IMR-90 (cell line): ENCODE measurements around the gene LAMA3. TPM values are rescaled to one million over a fixed set of nuclear protein-coding genes. Genes with fewer than 3 reads are reported as not detected.

ENCODE experiments used
- ATAC-seq: fragments of 200-7000 bp; cut with Tn5 transposase; 2 replicates; pipeline ENCODE4 v1.9.1; 2020; ENCODE audit warnings: low read depth, mild to moderate bottlenecking, moderate library complexity
- BruUV-seq: library from RNA; stranded (reverse); fragments of 400-500 nt; replicated peaks from 2 replicates; lab custom pipeline; 2021; lab: Mats Ljungman, UMichigan
- CTCF ChIA-PET: fragments of 300-600 bp; formaldehyde crosslinking; extraction: SDS; loops from one replicate; lab custom pipeline; 2021; ENCODE audit warnings: antibody characterized with exemption; lab: Yijun Ruan, JAX
- POLR2A ChIA-PET: fragments of 300-600 bp; sonication (Branson Sonifier 250); formaldehyde crosslinking; loops from one replicate; lab custom pipeline; 2022; ENCODE audit warnings: antibody characterized with exemption; ENCODE audit not compliant: unreplicated experiment; lab: Charles Lee
- DNase-seq: peaks from one replicate; pipeline ENCODE4 v3.0.0; 2013
- H2AFZ ChIP-seq: replicated peaks from 2 replicates; pipeline ENCODE3; 2013; ENCODE audit warnings: low read length, mild to moderate bottlenecking; ENCODE audit not compliant: poor library complexity
- H2AK5ac ChIP-seq: 2 replicates; pipeline ENCODE4 v1.6.1; 2013; ENCODE audit warnings: low read depth, low read length, inconsistent platforms
- H2AK9ac ChIP-seq: replicated peaks from 2 replicates; pipeline ENCODE3; 2013; ENCODE audit warnings: mild to moderate bottlenecking, low read depth, low read length, moderate library complexity; ENCODE audit not compliant: poor library complexity
- H2BK120ac ChIP-seq: 2 replicates; pipeline ENCODE4 v1.6.1; 2013; ENCODE audit warnings: low read depth, low read length, inconsistent platforms
- H2BK15ac ChIP-seq: 3 replicates; pipeline ENCODE4 v1.6.1; 2013; ENCODE audit warnings: low read depth, low read length, inconsistent platforms
- H2BK20ac ChIP-seq: 2 replicates; pipeline ENCODE4 v1.6.1; 2013; ENCODE audit warnings: low read depth, mild to moderate bottlenecking, inconsistent platforms, low read length, moderate library complexity
- H2BK5ac ChIP-seq: 2 replicates; pipeline ENCODE4 v1.6.1; 2013; ENCODE audit warnings: mild to moderate bottlenecking, low read depth, low read length, inconsistent platforms; ENCODE audit not compliant: poor library complexity, severe bottlenecking
- H3K14ac ChIP-seq: replicated peaks from 2 replicates; pipeline ENCODE4 v1.6.1; 2013; ENCODE audit warnings: low read depth, low read length, inconsistent platforms
- H3K18ac ChIP-seq: 2 replicates; pipeline ENCODE4 v1.6.1; 2013; ENCODE audit warnings: low read depth, low read length, control low read depth
- H3K23ac ChIP-seq: 2 replicates; pipeline ENCODE4 v1.6.1; 2013; ENCODE audit warnings: low read depth, low read length, inconsistent platforms
- H3K27ac ChIP-seq: 2 replicates; pipeline ENCODE4 v1.5.1; 2013; ENCODE audit warnings: mild to moderate bottlenecking, control low read depth, low read length; ENCODE audit not compliant: insufficient read depth
- H3K27me3 ChIP-seq: 2 replicates; pipeline ENCODE4 v1.6.1; 2013; ENCODE audit warnings: low read length; ENCODE audit not compliant: control insufficient read depth, insufficient read depth
- H3K36me3 ChIP-seq: 2 replicates; pipeline ENCODE4 v1.6.1; 2013; ENCODE audit warnings: low read length, mixed read lengths; ENCODE audit not compliant: control insufficient read depth, insufficient read depth
- H3K4ac ChIP-seq: 2 replicates; pipeline ENCODE4 v1.6.1; 2013; ENCODE audit warnings: low read depth, low read length, inconsistent platforms
- H3K4me1 ChIP-seq: 2 replicates; pipeline ENCODE4 v1.6.1; 2013; ENCODE audit warnings: low read length, mixed read lengths; ENCODE audit not compliant: control insufficient read depth, insufficient read depth
- H3K4me2 ChIP-seq: 2 replicates; pipeline ENCODE4 v1.6.1; 2013; ENCODE audit warnings: low read depth, mild to moderate bottlenecking, control low read depth, low read length, moderate library complexity
- H3K4me3 ChIP-seq: 2 replicates; pipeline ENCODE4 v1.5.1; 2013; ENCODE audit warnings: low read depth, mild to moderate bottlenecking, control low read depth, low read length, moderate library complexity; ENCODE audit not compliant: insufficient read depth
- H3K56ac ChIP-seq: 2 replicates; pipeline ENCODE4 v1.6.1; 2013; ENCODE audit warnings: low read length, inconsistent platforms; ENCODE audit not compliant: insufficient read depth; ENCODE audit errors: extremely low read depth
- H3K79me1 ChIP-seq, 2 experiments: 2 replicates each; pipeline ENCODE4 v1.6.1; 2013; ENCODE audit warnings: low read length in 2 of 2, inconsistent platforms in 1 of 2, low read depth in 1 of 2
- H3K9ac ChIP-seq: 2 replicates; pipeline ENCODE4 v1.6.1; 2013; ENCODE audit warnings: low read depth, low read length, control low read depth
- H3K9me1 ChIP-seq: 2 replicates; pipeline ENCODE4 v1.6.1; 2013; ENCODE audit warnings: low read length, inconsistent platforms; ENCODE audit not compliant: insufficient read depth
- H3K9me3 ChIP-seq: 2 replicates; pipeline ENCODE4 v1.6.1; 2013; ENCODE audit warnings: low read length; ENCODE audit not compliant: control insufficient read depth, insufficient read depth
- H4K20me1 ChIP-seq: 2 replicates; pipeline ENCODE4 v1.6.1; 2013; ENCODE audit warnings: low read length, inconsistent platforms; ENCODE audit not compliant: insufficient read depth
- H4K5ac ChIP-seq: 2 replicates; pipeline ENCODE4 v1.6.1; 2013; ENCODE audit warnings: mild to moderate bottlenecking, low read depth, low read length, control low read depth
- H4K8ac ChIP-seq, 2 experiments: 2 replicates each; pipeline ENCODE4 v1.6.1; 2013; ENCODE audit warnings: low read depth in 2 of 2, low read length in 2 of 2, control low read depth in 1 of 2, inconsistent platforms in 1 of 2
- H4K91ac ChIP-seq: 2 replicates; pipeline ENCODE4 v1.6.1; 2013; ENCODE audit warnings: low read depth, low read length, inconsistent platforms; ENCODE audit not compliant: insufficient read depth
- BHLHE40 ChIP-seq: fragments of 150-350 bp; IDR thresholded peaks from 2 replicates; pipeline ENCODE4 v1.6.1; 2016; ENCODE audit warnings: mild to moderate bottlenecking, low read depth, low read length
- CEBPB ChIP-seq: IDR thresholded peaks from 2 replicates; pipeline ENCODE4 v1.6.1; 2012; ENCODE audit warnings: low read depth, low read length, improper control_type of control experiment
- CHD1 ChIP-seq: IDR thresholded peaks from 2 replicates; pipeline ENCODE4 v1.6.1; 2012; ENCODE audit warnings: low read depth, low read length, improper control_type of control experiment
- MAFK ChIP-seq: IDR thresholded peaks from 2 replicates; pipeline ENCODE4 v1.6.1; 2012; ENCODE audit warnings: low read depth, low read length, improper control_type of control experiment
- MXI1 ChIP-seq: IDR thresholded peaks from 2 replicates; pipeline ENCODE4 v1.6.1; 2012; ENCODE audit warnings: low read depth, mild to moderate bottlenecking, low read length, moderate library complexity, borderline replicate concordance
- POLR2A ChIP-seq: IDR thresholded peaks from 2 replicates; pipeline ENCODE4 v1.6.1; 2012; ENCODE audit warnings: mild to moderate bottlenecking, low read depth, low read length
- RAD21 ChIP-seq: IDR thresholded peaks from 2 replicates; pipeline ENCODE4 v1.6.1; 2012; ENCODE audit warnings: low read length, improper control_type of control experiment
- RCOR1 ChIP-seq: IDR thresholded peaks from 2 replicates; pipeline ENCODE4 v1.6.1; 2012; ENCODE audit warnings: mild to moderate bottlenecking, low read length, improper control_type of control experiment; ENCODE audit not compliant: insufficient replicate concordance
- RFX5 ChIP-seq: IDR thresholded peaks from 2 replicates; pipeline ENCODE4 v1.8.0; 2012; ENCODE audit warnings: low read depth, mild to moderate bottlenecking, low read length, moderate library complexity
- WGBS, 2 experiments: methylation state at CpG; one replicate each; pipeline versions ENCODE4 v1.1.5 to v1.1.7; 2013; ENCODE audit warnings: missing lambda C conversion rate in 2 of 2; ENCODE audit not compliant: insufficient read length in 1 of 2; ENCODE audit errors: extremely low coverage in 2 of 2; 5-methylcytosine and 5-hydroxymethylcytosine counted together
- dilution Hi-C: fragments of 300-500 bp; cut with HindIII; formaldehyde crosslinking; loops from one replicate; pipeline ENCODE4 v1.14.3; 2018; ENCODE audit warnings: low sequenced_read_pairs; ENCODE audit not compliant: unreplicated experiment
- in situ Hi-C: fragments of 300-500 bp; cut with MboI; formaldehyde crosslinking; loops from 3 replicates; pipeline ENCODE4 v1.14.3; 2019; ENCODE audit warnings: low sequenced_read_pairs, inconsistent platforms, mixed read lengths
- intact Hi-C: fragments of 100-400 bp; cut with micrococcal nuclease; formaldehyde crosslinking; loops from 2 replicates; pipeline ENCODE4 v1.10.0; 2022
- polyA plus RNA-seq, 3 experiments: library from polyadenylated mRNA; depleted of rRNA; stranded (reverse); fragments of >200 nt; gene quantifications; 2 replicates each; pipeline ENCODE4 v1.2.3, GENCODE V29; 2012; ENCODE audit warnings: low replicate concordance in 1 of 3
- total RNA-seq: library from RNA; depleted of rRNA; stranded (reverse); fragments of >200 nt; gene quantifications from 2 replicates; pipeline ENCODE4 v1.2.3, GENCODE V29; 2012
- TF ChIP-seq, protein P1 (sequence below): fragments of 150-350 bp; IDR thresholded peaks from 2 replicates; pipeline ENCODE4 v1.6.1; 2017; ENCODE audit warnings: mild to moderate bottlenecking, antibody characterized with exemption, low read length, low read depth
- TF ChIP-seq, protein P2 (sequence below): fragments of 150-350 bp; IDR thresholded peaks from 2 replicates; pipeline ENCODE4 v1.6.1; 2016; ENCODE audit warnings: low read depth, mild to moderate bottlenecking, low read length, moderate library complexity, borderline replicate concordance
- TF ChIP-seq, protein P3 (sequence below): conservative IDR thresholded peaks from 2 replicates; pipeline ENCODE4 v1.5.1; 2012; ENCODE audit warnings: mild to moderate bottlenecking, low read depth, low read length, improper control_type of control experiment

LAMA3 gene
- total and polyA plus RNA-seq, 2 of the 4 experiments (the other 2 are of a cell fraction), result 0.18 to 0.19 TPM

DNA sequence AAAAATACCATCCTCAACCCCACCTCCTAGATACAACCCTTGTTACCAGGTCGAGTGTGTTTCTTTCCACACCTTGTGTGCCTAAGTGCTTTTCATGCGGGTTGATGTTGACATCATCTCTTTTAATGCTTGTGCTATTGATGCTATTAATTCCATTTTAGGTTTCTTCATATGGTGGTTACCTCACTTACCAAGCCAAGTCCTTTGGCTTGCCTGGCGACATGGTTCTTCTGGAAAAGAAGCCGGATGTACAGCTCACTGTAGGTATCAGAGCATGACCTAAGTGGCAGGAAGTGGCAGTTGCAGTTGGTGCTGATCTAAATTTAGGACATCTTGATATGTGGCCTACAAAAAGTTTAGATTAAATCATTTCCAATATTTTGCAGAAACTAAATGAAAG is 175.4 kb downstream of the LAMA3 start:
- no peak for TF ChIP-seq CEBPB
- TF ChIP-seq, protein P1, sequence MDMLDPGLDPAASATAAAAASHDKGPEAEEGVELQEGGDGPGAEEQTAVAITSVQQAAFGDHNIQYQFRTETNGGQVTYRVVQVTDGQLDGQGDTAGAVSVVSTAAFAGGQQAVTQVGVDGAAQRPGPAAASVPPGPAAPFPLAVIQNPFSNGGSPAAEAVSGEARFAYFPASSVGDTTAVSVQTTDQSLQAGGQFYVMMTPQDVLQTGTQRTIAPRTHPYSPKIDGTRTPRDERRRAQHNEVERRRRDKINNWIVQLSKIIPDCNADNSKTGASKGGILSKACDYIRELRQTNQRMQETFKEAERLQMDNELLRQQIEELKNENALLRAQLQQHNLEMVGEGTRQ, result no peak
- no peak for TF ChIP-seq MXI1
- TF ChIP-seq, protein P2, sequence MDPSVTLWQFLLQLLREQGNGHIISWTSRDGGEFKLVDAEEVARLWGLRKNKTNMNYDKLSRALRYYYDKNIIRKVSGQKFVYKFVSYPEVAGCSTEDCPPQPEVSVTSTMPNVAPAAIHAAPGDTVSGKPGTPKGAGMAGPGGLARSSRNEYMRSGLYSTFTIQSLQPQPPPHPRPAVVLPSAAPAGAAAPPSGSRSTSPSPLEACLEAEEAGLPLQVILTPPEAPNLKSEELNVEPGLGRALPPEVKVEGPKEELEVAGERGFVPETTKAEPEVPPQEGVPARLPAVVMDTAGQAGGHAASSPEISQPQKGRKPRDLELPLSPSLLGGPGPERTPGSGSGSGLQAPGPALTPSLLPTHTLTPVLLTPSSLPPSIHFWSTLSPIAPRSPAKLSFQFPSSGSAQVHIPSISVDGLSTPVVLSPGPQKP, result no peak
- TF ChIP-seq RFX5, result no peak
- TF ChIP-seq BHLHE40, result no peak
- no peak for TF ChIP-seq POLR2A
- no peak for TF ChIP-seq RAD21
- TF ChIP-seq MAFK, result no peak
- TF ChIP-seq, protein P3, sequence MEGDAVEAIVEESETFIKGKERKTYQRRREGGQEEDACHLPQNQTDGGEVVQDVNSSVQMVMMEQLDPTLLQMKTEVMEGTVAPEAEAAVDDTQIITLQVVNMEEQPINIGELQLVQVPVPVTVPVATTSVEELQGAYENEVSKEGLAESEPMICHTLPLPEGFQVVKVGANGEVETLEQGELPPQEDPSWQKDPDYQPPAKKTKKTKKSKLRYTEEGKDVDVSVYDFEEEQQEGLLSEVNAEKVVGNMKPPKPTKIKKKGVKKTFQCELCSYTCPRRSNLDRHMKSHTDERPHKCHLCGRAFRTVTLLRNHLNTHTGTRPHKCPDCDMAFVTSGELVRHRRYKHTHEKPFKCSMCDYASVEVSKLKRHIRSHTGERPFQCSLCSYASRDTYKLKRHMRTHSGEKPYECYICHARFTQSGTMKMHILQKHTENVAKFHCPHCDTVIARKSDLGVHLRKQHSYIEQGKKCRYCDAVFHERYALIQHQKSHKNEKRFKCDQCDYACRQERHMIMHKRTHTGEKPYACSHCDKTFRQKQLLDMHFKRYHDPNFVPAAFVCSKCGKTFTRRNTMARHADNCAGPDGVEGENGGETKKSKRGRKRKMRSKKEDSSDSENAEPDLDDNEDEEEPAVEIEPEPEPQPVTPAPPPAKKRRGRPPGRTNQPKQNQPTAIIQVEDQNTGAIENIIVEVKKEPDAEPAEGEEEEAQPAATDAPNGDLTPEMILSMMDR, result no peak
- TF ChIP-seq RCOR1, result no peak
- TF ChIP-seq CHD1, result no peak
- intact Hi-C loops (no loop called here), in situ Hi-C loops (no loop called here), dilution Hi-C loops (no loop called here)
- Histone ChIP-seq H3K18ac (no peak overlapping the region), H3K27me3 (no peaks in the 10 kb centered on the region), H3K9ac (no peak overlapping the region), H2AFZ (no peak overlapping the region), H3K56ac (no peak overlapping the region), H4K5ac (no peak overlapping the region), H2BK5ac (no peak overlapping the region), H2BK15ac (no peak overlapping the region), H3K27ac (no peak overlapping the region), H3K14ac (0 out of 2 replicates have a peak overlapping the region, but pooled peaks have one; percentile 29), H3K23ac (no peak overlapping the region), H3K36me3 (no peaks in the 10 kb centered on the region), H2AK5ac (no peak overlapping the region), H2BK20ac (no peak overlapping the region), H4K8ac (no peak overlapping the region), H2AK9ac (no peak overlapping the region), H3K4ac (no peak overlapping the region), H3K4me3 (no peak overlapping the region), H3K9me1 (peaks cover 17% of the 10 kb centered on the region), H4K20me1 (no peaks in the 10 kb centered on the region), H2BK120ac (no peak overlapping the region), H3K4me1 (peaks cover 15% of the 10 kb centered on the region), H4K91ac (no peak overlapping the region), H3K9me3 (no peaks in the 10 kb centered on the region), H3K79me1 (0 out of 4 replicates have a peak, but pooled peaks cover 0 to 2% of the 10 kb centered on the region in 2 experiments), H3K4me2 (no peak overlapping the region)
- no TSS peak for BruUV-seq
- no CpG with 5 or more reads among the region's 4 CpGs for WGBS, 2 experiments
- no peak for DNase-seq
- CTCF ChIA-PET, result no interaction called here
- ATAC-seq, result no peak
- POLR2A ChIA-PET, result no interaction called here
